GM06990 (cell line): ENCODE measurements around the gene DNAJB13.

Experiments
- DNase-seq: peaks from one replicate; pipeline ENCODE4 v3.0.0-alpha.2; 2011; ENCODE audit not compliant: insufficient read length; ENCODE audit errors: extremely low read depth
- H3K27me3 ChIP-seq: replicated peaks from 2 replicates; pipeline ENCODE4 v1.6.0; 2011; ENCODE audit warnings: low read length; ENCODE audit not compliant: control insufficient read depth, insufficient read depth
- H3K36me3 ChIP-seq: 2 replicates; pipeline ENCODE4 v1.5.1; 2011; ENCODE audit warnings: low read length; ENCODE audit not compliant: control insufficient read depth, insufficient read depth
- H3K4me3 ChIP-seq: replicated peaks from 2 replicates; pipeline ENCODE4 v1.5.1; 2011; ENCODE audit warnings: low read depth, mild to moderate bottlenecking, control low read depth, low read length
- TF ChIP-seq, protein P1 (sequence below): IDR thresholded peaks from 2 replicates; pipeline ENCODE4 v1.5.1; 2011; ENCODE audit warnings: low read length, control low read depth, mild to moderate bottlenecking, inconsistent platforms; ENCODE audit not compliant: insufficient read depth, poor library complexity, severe bottlenecking

DNAJB13 gene

DNA sequence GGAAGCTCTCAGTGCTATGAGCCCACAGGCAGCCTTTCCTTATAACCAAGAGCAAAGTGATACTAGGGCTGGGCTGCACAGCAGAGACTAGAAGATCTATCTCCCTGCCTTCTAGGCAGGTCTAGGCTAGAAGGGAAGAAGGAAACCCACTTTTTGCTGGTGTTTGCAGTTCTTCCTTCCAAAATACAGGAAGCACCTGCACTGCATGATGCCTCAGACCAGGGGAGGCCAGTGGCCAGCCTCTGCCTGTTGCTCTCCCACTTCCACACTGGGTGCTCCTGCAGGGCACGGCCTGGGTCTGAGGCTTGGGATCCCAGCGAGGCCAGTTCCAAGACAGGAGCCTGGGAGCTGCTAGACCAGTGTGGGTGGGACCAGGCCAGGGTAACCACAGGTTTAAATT, 64.1 kb downstream of the DNAJB13 start:
- no peak for DNase-seq
- TF ChIP-seq, protein P1, sequence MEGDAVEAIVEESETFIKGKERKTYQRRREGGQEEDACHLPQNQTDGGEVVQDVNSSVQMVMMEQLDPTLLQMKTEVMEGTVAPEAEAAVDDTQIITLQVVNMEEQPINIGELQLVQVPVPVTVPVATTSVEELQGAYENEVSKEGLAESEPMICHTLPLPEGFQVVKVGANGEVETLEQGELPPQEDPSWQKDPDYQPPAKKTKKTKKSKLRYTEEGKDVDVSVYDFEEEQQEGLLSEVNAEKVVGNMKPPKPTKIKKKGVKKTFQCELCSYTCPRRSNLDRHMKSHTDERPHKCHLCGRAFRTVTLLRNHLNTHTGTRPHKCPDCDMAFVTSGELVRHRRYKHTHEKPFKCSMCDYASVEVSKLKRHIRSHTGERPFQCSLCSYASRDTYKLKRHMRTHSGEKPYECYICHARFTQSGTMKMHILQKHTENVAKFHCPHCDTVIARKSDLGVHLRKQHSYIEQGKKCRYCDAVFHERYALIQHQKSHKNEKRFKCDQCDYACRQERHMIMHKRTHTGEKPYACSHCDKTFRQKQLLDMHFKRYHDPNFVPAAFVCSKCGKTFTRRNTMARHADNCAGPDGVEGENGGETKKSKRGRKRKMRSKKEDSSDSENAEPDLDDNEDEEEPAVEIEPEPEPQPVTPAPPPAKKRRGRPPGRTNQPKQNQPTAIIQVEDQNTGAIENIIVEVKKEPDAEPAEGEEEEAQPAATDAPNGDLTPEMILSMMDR: no peak
- no peak overlapping the region for H3K4me3 ChIP-seq
- peaks cover 4% of the 10 kb centered on the region for H3K36me3 ChIP-seq
- no peaks in the 10 kb centered on the region for H3K27me3 ChIP-seq

DNA sequence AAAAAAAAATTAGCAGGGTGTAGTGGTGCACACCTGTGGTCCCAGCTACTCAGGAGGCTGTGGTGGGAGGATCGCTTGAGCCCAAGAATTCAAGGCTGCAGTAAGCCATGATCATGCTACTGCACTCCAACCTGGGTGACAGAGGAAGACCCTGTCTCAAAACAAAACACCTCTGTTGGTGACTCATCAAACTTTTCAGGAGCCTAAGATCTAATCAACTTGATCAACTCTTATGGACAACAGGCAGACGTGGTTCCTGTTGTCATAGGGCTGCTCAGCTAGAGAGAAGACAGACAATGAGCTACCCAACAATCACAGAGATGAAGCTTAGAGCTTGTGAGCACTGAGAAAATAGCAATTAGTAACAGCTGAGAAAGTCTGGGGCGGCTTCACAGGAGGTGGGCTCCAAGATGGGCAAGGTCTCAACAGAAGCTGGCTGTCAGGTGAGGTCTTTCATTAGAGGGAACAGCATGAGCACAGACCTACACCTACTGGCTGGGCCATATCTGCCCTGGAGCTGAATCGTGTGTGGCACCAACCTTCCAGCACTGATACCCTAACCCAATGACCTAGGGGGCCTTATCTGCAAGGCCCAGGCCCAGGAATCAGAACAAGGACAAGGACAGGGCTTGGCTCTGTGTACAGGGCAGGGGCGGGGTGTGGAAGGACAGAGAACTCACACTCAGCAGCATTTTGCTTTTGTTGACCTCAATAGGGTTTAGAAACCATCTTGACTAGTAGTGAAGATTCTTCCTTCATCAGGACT, 65.3 kb downstream of the DNAJB13 start:
- Histone ChIP-seq H3K4me3 (no peak overlapping the region), H3K36me3 (peaks cover 4% of the 10 kb centered on the region), H3K27me3 (no peaks in the 10 kb centered on the region)
- TF ChIP-seq, protein P1: no peak
- DNase-seq: no peak

DNA sequence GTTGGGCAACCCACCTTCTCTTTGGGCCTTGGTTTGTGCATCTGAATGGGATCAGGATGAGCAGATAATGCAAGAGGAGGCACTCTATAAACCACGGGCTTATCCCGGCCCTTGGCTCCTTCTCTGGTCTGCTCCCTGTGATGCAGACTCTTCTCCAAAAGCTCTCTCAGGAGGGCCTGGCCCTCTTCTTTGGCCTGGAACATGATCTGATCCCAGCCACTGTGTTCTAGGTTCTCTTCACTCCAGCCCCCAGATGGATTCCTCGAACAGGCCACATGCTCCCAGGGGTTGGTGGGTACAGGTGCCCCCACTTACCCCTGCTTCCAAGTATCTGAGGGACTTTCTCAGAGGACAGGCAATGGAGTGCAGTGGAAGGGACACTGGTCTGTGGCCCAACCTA, 66.8 kb downstream of the DNAJB13 start:
- Histone ChIP-seq H3K36me3 (peaks cover 3% of the 10 kb centered on the region; the same call in 1 of the 2 replicates), H3K27me3 (no peaks in the 10 kb centered on the region), H3K4me3 (no peak overlapping the region)
- TF ChIP-seq, protein P1: no peak
- DNase-seq: no peak

DNA sequence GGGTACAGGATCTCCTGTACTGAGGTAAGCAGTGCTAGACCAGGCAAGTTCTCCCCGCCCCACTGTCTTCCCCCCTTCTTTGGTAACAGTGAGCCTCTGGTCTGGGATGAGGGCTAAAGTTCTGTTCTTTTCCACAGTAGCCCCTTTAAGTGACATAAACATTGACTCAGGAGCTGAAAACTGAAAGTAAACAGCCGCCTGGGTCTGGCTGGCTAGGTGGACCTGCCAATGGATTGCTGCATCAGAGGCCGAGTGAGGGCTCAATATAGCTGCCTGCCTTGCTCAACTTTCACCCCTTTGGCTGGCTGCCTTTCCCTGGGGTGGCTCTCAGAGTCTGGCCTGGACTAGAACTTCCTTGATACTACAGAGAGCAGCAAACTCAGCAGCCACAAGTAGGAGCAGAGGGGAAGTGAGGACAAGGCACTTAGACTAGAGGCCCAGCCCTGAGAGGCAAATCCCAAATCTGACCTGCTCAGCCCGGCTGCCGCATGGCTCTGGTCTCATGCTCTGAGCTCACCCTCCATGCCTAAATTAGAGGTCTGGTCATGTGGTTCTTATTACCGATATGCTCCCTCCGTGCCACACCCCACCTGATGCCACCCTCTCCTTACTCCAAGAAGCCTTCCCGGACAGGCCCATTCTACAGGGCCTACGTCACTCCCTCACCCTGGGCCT, 67.6 kb downstream of the DNAJB13 start:
- no peak for DNase-seq
- Histone ChIP-seq H3K36me3 (no peaks in the 10 kb centered on the region; the same call in none of the 2 replicates), H3K4me3 (no peak overlapping the region), H3K27me3 (no peaks in the 10 kb centered on the region)
- TF ChIP-seq, protein P1: no peak

DNA sequence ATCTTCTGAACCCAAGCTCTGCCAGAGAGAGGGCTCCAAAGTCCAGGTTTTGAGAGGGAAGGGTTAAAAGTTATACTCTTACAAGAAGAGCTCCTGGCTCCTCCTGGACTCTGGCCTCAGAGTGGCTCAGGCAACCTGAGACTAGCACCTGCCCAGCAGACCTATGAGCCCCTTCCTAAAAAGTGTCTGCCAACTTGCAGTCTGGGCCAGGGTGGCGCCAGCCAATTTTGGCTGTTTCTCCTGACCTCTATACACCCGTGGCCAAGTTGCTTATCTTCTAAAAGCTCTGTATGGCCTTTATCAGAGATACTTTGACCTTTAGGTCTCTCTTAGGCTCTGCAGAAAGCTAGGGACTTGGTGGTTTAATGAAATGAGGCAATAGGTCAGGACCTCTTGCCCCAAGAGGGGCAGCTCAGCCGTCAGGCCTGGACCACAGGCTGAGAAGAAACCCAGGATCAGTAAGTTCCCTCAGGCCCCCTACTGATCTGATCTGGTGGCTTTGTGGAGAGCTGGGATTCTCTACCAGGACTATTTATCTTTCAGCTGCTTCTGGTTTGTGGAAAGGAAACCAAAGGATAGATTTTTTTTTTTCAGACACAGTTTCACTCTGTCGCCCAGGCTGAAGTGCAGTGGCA, 68.4 kb downstream of the DNAJB13 start:
- no peak overlapping the region for H3K4me3 ChIP-seq
- DNase-seq: no peak
- no peaks in the 10 kb centered on the region; the same call in none of the 2 replicates for H3K36me3 ChIP-seq
- TF ChIP-seq, protein P1: no peak
- H3K27me3 ChIP-seq: no peaks in the 10 kb centered on the region
